GM23248 (cell line): ENCODE results near the gene HNF1A. TPM values are rescaled to one million over a fixed set of nuclear protein-coding genes. Genes with fewer than 3 reads are reported as not detected.
A peak's percentile ranks its signal among the peaks of the same experiment; 100 is the strongest.

Experiments
- DNase-seq: peaks from one replicate; pipeline ENCODE4 v3.0.0-alpha.2; 2015
- H2AFZ ChIP-seq: fragments of 200-600 bp; sonication (generic); 2 replicates; pipeline ENCODE4 v1.6.1; 2016; ENCODE audit warnings: antibody characterized with exemption
- H3F3A ChIP-seq: fragments of 200-600 bp; sonication (generic); 2 replicates; pipeline ENCODE4 v1.6.1; 2016; ENCODE audit warnings: mild to moderate bottlenecking, antibody characterized with exemption, mixed run types; ENCODE audit not compliant: insufficient read depth
- H3K27ac ChIP-seq: fragments of 200-600 bp; sonication (generic); 2 replicates; pipeline ENCODE4 v1.5.1; 2016; ENCODE audit warnings: mild to moderate bottlenecking
- H3K27me3 ChIP-seq: fragments of 200-600 bp; sonication (generic); replicated peaks from 2 replicates; pipeline ENCODE4 v1.6.1; 2016; ENCODE audit warnings: mild to moderate bottlenecking; ENCODE audit not compliant: insufficient read depth
- H3K36me3 ChIP-seq: fragments of 200-600 bp; sonication (generic); 2 replicates; pipeline ENCODE4 v1.6.1; 2016; ENCODE audit warnings: low read depth, mild to moderate bottlenecking
- H3K4me1 ChIP-seq: fragments of 200-600 bp; sonication (generic); 2 replicates; pipeline ENCODE4 v1.6.1; 2016; ENCODE audit warnings: mild to moderate bottlenecking; ENCODE audit not compliant: insufficient read depth
- H3K4me2 ChIP-seq: fragments of 200-600 bp; sonication (generic); one replicate; pipeline ENCODE4 v1.6.1; 2016; ENCODE audit warnings: mild to moderate bottlenecking; ENCODE audit not compliant: unreplicated experiment
- H3K4me3 ChIP-seq: fragments of 200-600 bp; sonication (generic); 2 replicates; pipeline ENCODE4 v1.5.1; 2016; ENCODE audit warnings: mild to moderate bottlenecking
- H3K79me2 ChIP-seq: fragments of 200-600 bp; sonication (generic); 2 replicates; pipeline ENCODE4 v1.6.1; 2016; ENCODE audit warnings: mild to moderate bottlenecking; ENCODE audit not compliant: insufficient read depth
- H3K9ac ChIP-seq: fragments of 200-600 bp; sonication (generic); 2 replicates; pipeline ENCODE4 v1.6.1; 2016; ENCODE audit warnings: mild to moderate bottlenecking
- H3K9me2 ChIP-seq: fragments of 200-600 bp; sonication (generic); 2 replicates; pipeline ENCODE4 v1.6.1; 2016; ENCODE audit warnings: mixed run types, mild to moderate bottlenecking, moderate library complexity; ENCODE audit not compliant: insufficient read depth
- H3K9me3 ChIP-seq: fragments of 200-600 bp; sonication (generic); one replicate; pipeline ENCODE4 v1.6.1; 2017; ENCODE audit warnings: low read depth
- H4K20me1 ChIP-seq: fragments of 200-600 bp; sonication (generic); 2 replicates; pipeline ENCODE4 v1.6.0; 2016; ENCODE audit not compliant: insufficient read depth
- EZH2 ChIP-seq: fragments of 200-600 bp; sonication (generic); IDR thresholded peaks from 2 replicates; pipeline ENCODE4 v1.6.1; 2018; ENCODE audit warnings: antibody characterized with exemption, mild to moderate bottlenecking; ENCODE audit not compliant: insufficient read depth, poor library complexity, severe bottlenecking
- EZH2phosphoT487 ChIP-seq: fragments of 200-600 bp; sonication (generic); IDR thresholded peaks from 2 replicates; pipeline ENCODE4 v1.6.1; 2018; ENCODE audit warnings: antibody characterized with exemption, moderate library complexity, mild to moderate bottlenecking, low read depth; ENCODE audit not compliant: insufficient read depth
- WGBS, 2 experiments: methylation state at CpG; one replicate each; pipeline ENCODE4 v1.1.6; 2015 to 2017; ENCODE audit warnings: low lambda C conversion rate in 2 of 2, low coverage in 1 of 2; ENCODE audit errors: missing lambda C conversion rate in 2 of 2; 5-methylcytosine and 5-hydroxymethylcytosine counted together
- in situ Hi-C: fragments of 300-500 bp; cut with MboI; formaldehyde crosslinking; loops from 2 replicates; pipeline ENCODE4 v1.15.0; 2020
- polyA plus RNA-seq: library from polyadenylated mRNA; unstranded; fragments of >200 nt; fragmentation: Nextera tagmentation; extraction: Ambion mirVana; gene quantifications from 2 replicates; pipeline ENCODE4 v1.2.1, GENCODE V29; 2016
- total RNA-seq: library from RNA; depleted of rRNA; stranded (reverse); fragments of >200 nt; shearing (Covaris generic); gene quantifications from 2 replicates; pipeline ENCODE4 v1.2.3, GENCODE V29; 2014

The HNF1A gene
- total and polyA plus RNA-seq, 2 experiments from 2014 or later, result not detected

- no peak overlapping the region for H3K4me2 ChIP-seq
- WGBS, 2 experiments, result 72 to 74% methylated on average over 7 of the region's 7 CpGs
These were observed 17.7 kb upstream of the HNF1A start for GRCh38 chr12:120960657-120961056.

GRCh38 chr12:120961604-120962531, 16.5 kb upstream of the HNF1A start:
- no peaks in the 10 kb centered on the region for H3K9me3 ChIP-seq
- H2AFZ ChIP-seq, result no peak overlapping the region
- no peak overlapping the region for H3K4me3 ChIP-seq
- in situ Hi-C loops, result no loop called here
- no peak overlapping the region for H3K4me2 ChIP-seq
- no peaks in the 10 kb centered on the region for H4K20me1 ChIP-seq
- no peaks in the 10 kb centered on the region; the same call in 1 of the 2 replicates for H3K4me1 ChIP-seq
- H3K9ac ChIP-seq, result no peak overlapping the region
- DNase-seq, result no peak
- H3K79me2 ChIP-seq, result no peaks in the 10 kb centered on the region
- H3K9me2 ChIP-seq, result no peaks in the 10 kb centered on the region
- no peaks in the 10 kb centered on the region for H3K36me3 ChIP-seq
- no peak overlapping the region for H3K27ac ChIP-seq
- TF ChIP-seq EZH2phosphoT487 (no peak), EZH2 (no peak)
- H3K27me3 ChIP-seq, result peaks cover 8% of the 10 kb centered on the region
- 56 to 61% methylated on average over 17 of the region's 17 CpGs for WGBS, 2 experiments
- 0 out of 2 replicates have a peak, but pooled peaks cover 7% of the 10 kb centered on the region for H3F3A ChIP-seq

More at GRCh38 chr12:120960657-120961056, 17.7 kb upstream of the HNF1A start:
- DNase-seq, result no peak
- H3K9ac ChIP-seq, result no peak overlapping the region
- no peak overlapping the region for H2AFZ ChIP-seq
- H3K4me3 ChIP-seq, result no peak overlapping the region
- no peaks in the 10 kb centered on the region for H4K20me1 ChIP-seq
- H3K9me3 ChIP-seq, result no peaks in the 10 kb centered on the region
- H3K4me1 ChIP-seq, result no peaks in the 10 kb centered on the region; the same call in 1 of the 2 replicates
- H3K79me2 ChIP-seq, result no peaks in the 10 kb centered on the region
- no peaks in the 10 kb centered on the region for H3K9me2 ChIP-seq
- no peaks in the 10 kb centered on the region for H3K36me3 ChIP-seq
- TF ChIP-seq EZH2phosphoT487 (no peak), EZH2 (no peak)
- H3K27ac ChIP-seq, result no peak overlapping the region
- peaks cover 6% of the 10 kb centered on the region for H3K27me3 ChIP-seq
- 0 out of 2 replicates have a peak, but pooled peaks cover 7% of the 10 kb centered on the region for H3F3A ChIP-seq
- in situ Hi-C loops, result no loop called here

DNA sequence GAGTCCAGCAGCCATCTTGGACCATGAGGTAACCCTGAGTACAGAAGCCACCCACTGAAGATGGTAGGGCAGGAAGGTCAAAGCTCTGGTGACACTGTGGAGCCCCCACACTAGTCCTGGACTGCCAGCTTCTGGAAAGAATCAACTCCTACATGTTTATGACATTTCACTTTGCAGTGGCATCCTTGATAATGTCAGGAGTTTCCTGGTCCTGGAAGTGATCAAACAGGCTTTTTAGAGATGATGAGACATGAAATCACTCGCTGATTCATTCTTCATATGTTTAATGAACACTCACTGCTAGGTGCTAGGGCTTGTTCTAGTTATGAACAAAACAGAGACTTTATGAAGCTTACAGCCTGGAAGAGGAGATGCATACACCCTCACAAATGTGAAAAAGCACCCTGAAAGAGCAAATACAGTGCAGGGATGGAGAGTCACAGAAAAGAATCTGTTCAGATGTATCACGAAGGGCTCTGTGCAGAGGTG, 15.8 kb upstream of the HNF1A start:
- H4K20me1 ChIP-seq, result no peaks in the 10 kb centered on the region
- in situ Hi-C loops, result no loop called here
- no peak overlapping the region for H3K4me3 ChIP-seq
- H3F3A ChIP-seq, result 0 out of 2 replicates have a peak, but pooled peaks cover 7% of the 10 kb centered on the region
- no peaks in the 10 kb centered on the region for H3K79me2 ChIP-seq
- no peak overlapping the region for H3K9ac ChIP-seq
- H3K9me3 ChIP-seq, result no peaks in the 10 kb centered on the region
- 62 to 70% methylated on average over 2 of the region's 2 CpGs for WGBS, 2 experiments
- no peaks in the 10 kb centered on the region for H3K36me3 ChIP-seq
- TF ChIP-seq EZH2 (no peak), EZH2phosphoT487 (no peak)
- H3K4me1 ChIP-seq, result no peaks in the 10 kb centered on the region; the same call in 1 of the 2 replicates
- H3K4me2 ChIP-seq, result no peak overlapping the region
- H2AFZ ChIP-seq, result no peak overlapping the region
- H3K27me3 ChIP-seq, result peaks cover 8% of the 10 kb centered on the region
- DNase-seq, result peak; percentile 45
- H3K9me2 ChIP-seq, result no peaks in the 10 kb centered on the region
- H3K27ac ChIP-seq, result no peak overlapping the region

DNA sequence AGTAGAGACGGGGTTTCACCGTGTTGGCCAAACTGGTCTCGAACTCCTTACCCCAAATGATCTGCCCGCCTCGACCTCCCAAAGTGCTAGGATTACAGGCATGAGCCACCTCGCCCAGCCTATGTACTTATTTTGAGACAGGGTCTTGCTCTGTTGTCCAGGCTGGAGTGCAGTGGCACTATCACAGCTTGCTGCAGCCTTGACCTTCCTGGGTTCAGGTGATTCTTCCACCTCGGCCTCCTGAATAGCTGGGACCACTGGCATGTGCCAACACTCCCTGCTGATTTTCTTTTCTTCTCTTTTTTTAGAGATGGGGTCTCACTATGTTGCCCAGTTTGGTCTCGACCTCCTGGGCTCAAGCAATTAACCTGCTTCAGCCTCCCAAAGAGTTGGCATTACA, 14.0 kb upstream of the HNF1A start:
- Histone ChIP-seq H3K4me1 (no peaks in the 10 kb centered on the region; the same call in 1 of the 2 replicates), H4K20me1 (no peaks in the 10 kb centered on the region), H3F3A (0 out of 2 replicates have a peak, but pooled peaks cover 7% of the 10 kb centered on the region), H3K9ac (no peak overlapping the region), H3K27me3 (peaks cover 8% of the 10 kb centered on the region), H3K79me2 (no peaks in the 10 kb centered on the region), H3K36me3 (no peaks in the 10 kb centered on the region), H3K4me3 (no peak overlapping the region), H2AFZ (no peak overlapping the region), H3K9me2 (no peaks in the 10 kb centered on the region), H3K27ac (no peak overlapping the region), H3K9me3 (no peaks in the 10 kb centered on the region), H3K4me2 (no peak overlapping the region)
- 71 to 86% methylated on average over 8 of the region's 8 CpGs for WGBS, 2 experiments
- no peak for TF ChIP-seq EZH2
- no peak for TF ChIP-seq EZH2phosphoT487
- in situ Hi-C loops, result no loop called here
- no peak for DNase-seq
